HFFc6 (cell line): ENCODE data around the gene PLN. TPM values are rescaled to one million over a fixed set of nuclear protein-coding genes. Genes with fewer than 3 reads are reported as not detected.

Experiments used
- DNase-seq: peaks from one replicate; pipeline ENCODE4 v3.0.0-alpha.2; 2018
- H3K27ac Mint-ChIP-seq: 2 replicates; pipeline ENCODE4 v1.8.0; 2020; ENCODE audit warnings: mild to moderate bottlenecking, mixed read lengths
- H3K27me3 Mint-ChIP-seq: 2 replicates; pipeline ENCODE4 v1.8.0; 2021; ENCODE audit warnings: mild to moderate bottlenecking, moderate library complexity, mixed read lengths; ENCODE audit not compliant: insufficient read depth
- H3K36me3 Mint-ChIP-seq: 2 replicates; pipeline ENCODE4 v1.8.0; 2021; ENCODE audit warnings: low read depth, mixed read lengths
- H3K4me1 Mint-ChIP-seq: 2 replicates; pipeline ENCODE4 v1.8.0; 2020; ENCODE audit warnings: low read depth, mixed read lengths
- H3K4me3 Mint-ChIP-seq: 2 replicates; pipeline ENCODE4 v1.8.0; 2020; ENCODE audit warnings: mild to moderate bottlenecking, moderate library complexity, mixed read lengths
- H3K9me3 Mint-ChIP-seq: 2 replicates; pipeline ENCODE4 v1.8.0; 2020; ENCODE audit warnings: mild to moderate bottlenecking, mixed read lengths
- total RNA-seq, 6 experiments: library from RNA; stranded (reverse); fragmentation: NEBNext Ultra II Directional; extraction: Animal tissue kit (Norgen Biotek cat#: 25700); gene quantifications; 2 replicates in 1 of 6; 3 replicates in 5 of 6; pipeline ENCODE4 v1.2.3, GENCODE V29; 2021
- TF ChIP-seq, protein P1 (sequence below): fragments of 200-600 bp; sonication (generic); IDR thresholded peaks from 2 replicates; pipeline ENCODE4 v1.5.0; 2021; ENCODE audit warnings: antibody characterized with exemption, mild to moderate bottlenecking

PLN gene
- total RNA-seq, 6 experiments from 2014 or later: not detected

DNA sequence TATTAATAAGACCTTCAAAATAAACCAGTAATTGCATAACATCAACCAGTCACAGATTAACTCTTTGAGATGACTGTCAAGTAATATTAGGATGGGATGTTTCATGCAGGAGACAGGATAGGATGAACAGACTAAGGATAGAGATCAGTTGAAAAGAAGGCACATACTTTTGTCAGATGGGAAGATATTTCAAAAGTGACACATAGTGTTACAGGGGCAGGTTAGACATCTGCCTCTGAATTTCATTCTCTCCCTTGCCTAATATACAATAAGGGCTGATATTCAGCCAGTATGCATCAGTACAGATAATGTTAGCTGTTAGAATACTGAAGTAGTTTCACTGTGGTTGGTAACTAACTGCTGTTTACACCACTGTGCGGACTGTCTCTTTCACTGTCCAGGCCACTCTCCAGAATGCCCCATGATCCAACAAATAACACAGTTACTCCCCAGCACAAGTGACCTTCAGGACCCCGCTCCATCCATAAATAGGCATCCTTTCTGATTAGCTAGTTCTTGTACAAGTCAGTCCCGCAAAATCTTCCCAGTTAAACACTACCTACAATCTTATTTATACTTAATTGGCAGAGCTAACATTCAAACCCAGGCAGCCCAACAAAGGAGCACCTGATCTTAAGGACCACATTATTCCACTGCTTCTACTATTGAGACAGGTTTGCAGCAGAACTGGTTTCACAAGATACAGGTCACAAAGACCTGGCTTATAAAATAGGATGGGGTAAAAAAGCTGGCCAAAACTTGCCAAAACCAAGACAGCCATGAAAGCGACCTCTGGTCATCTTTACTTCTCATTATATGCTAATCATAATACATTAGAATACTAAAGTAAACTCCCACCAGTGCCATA lies 21.9 kb upstream of the PLN start:
- H3K36me3 Mint-ChIP-seq: peaks cover 8% of the 10 kb centered on the region
- H3K27me3 Mint-ChIP-seq: no peaks in the 10 kb centered on the region
- H3K4me3 Mint-ChIP-seq: no peak overlapping the region
- H3K4me1 Mint-ChIP-seq: peaks cover 8% of the 10 kb centered on the region
- TF ChIP-seq, protein P1, sequence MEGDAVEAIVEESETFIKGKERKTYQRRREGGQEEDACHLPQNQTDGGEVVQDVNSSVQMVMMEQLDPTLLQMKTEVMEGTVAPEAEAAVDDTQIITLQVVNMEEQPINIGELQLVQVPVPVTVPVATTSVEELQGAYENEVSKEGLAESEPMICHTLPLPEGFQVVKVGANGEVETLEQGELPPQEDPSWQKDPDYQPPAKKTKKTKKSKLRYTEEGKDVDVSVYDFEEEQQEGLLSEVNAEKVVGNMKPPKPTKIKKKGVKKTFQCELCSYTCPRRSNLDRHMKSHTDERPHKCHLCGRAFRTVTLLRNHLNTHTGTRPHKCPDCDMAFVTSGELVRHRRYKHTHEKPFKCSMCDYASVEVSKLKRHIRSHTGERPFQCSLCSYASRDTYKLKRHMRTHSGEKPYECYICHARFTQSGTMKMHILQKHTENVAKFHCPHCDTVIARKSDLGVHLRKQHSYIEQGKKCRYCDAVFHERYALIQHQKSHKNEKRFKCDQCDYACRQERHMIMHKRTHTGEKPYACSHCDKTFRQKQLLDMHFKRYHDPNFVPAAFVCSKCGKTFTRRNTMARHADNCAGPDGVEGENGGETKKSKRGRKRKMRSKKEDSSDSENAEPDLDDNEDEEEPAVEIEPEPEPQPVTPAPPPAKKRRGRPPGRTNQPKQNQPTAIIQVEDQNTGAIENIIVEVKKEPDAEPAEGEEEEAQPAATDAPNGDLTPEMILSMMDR: no peak
- H3K27ac Mint-ChIP-seq: no peak overlapping the region
- no peak for DNase-seq
- peaks cover 7% of the 10 kb centered on the region; the same call in 1 of the 2 replicates for H3K9me3 Mint-ChIP-seq

DNA sequence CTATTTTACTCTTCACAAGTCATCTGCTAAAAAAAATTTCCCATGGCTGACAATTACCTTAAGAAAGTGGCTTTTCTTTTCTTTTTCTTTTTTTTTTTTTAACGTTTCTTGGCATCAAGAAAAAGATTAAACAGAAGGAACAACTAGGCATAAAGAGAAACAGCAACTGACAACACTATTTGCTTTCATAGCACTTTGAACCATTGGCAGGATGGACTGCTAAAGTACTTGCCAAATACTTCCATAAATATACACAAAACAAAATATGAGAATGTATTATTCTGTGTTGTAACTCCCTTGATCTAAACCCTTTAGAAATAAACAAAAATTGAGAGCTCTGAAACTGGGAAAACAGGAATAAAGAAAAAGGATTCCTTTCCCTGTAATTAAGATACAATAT lies 20.0 kb upstream of the PLN start:
- Mint-ChIP-seq H3K9me3 (peaks cover 7% of the 10 kb centered on the region; the same call in 1 of the 2 replicates), H3K4me3 (no peak overlapping the region), H3K27ac (no peak overlapping the region), H3K36me3 (peaks cover 8% of the 10 kb centered on the region), H3K4me1 (peaks cover 8% of the 10 kb centered on the region), H3K27me3 (no peaks in the 10 kb centered on the region)
- TF ChIP-seq, protein P1: no peak
- DNase-seq: no peak

DNA sequence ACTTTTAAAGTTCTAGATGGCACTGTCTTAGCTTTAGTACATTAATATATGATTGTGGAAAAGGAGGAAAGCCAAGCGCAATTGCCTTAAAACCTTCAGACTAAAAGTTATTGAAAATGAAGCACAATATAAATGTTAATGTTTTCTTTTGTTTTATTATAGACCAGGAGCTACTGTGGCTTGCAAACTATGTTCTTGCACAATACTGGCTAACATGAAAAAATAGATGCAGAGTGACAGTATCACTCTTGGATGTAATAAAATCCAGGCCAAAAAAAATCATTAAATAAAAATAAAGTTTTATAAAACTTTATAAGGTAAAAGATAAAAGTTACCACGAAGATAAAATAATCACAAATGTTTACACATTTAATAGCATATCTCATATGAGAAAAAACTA lies 18.3 kb upstream of the PLN start:
- peaks cover 8% of the 10 kb centered on the region for H3K4me1 Mint-ChIP-seq
- TF ChIP-seq, protein P1: no peak
- H3K27ac Mint-ChIP-seq: no peak overlapping the region
- peaks cover 8% of the 10 kb centered on the region for H3K36me3 Mint-ChIP-seq
- peaks cover 7% of the 10 kb centered on the region; the same call in 1 of the 2 replicates for H3K9me3 Mint-ChIP-seq
- H3K27me3 Mint-ChIP-seq: no peaks in the 10 kb centered on the region
- no peak overlapping the region for H3K4me3 Mint-ChIP-seq
- no peak for DNase-seq

DNA sequence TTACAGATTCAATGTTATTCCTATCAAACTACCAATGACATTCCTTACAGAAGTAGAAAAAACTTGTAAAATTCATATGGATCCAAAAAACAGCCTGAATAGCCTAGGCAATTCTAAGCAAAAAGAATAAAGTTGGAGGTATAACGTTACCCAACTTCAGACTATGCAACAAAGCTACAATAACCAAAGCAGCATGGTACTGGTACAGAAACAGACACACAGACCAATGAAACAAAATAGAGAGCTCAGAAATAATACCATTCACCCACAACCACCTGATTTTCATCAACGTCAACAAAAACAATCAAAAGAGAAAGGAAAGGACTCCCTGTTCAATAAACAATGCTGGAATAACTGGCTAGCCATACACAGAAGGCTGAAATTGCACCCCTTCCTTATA lies 17.2 kb upstream of the PLN start:
- TF ChIP-seq, protein P1: no peak
- no peak overlapping the region for H3K27ac Mint-ChIP-seq
- peaks cover 8% of the 10 kb centered on the region for H3K36me3 Mint-ChIP-seq
- no peak overlapping the region for H3K4me3 Mint-ChIP-seq
- H3K4me1 Mint-ChIP-seq: peaks cover 4% of the 10 kb centered on the region
- peaks cover 7% of the 10 kb centered on the region; the same call in 1 of the 2 replicates for H3K9me3 Mint-ChIP-seq
- H3K27me3 Mint-ChIP-seq: no peaks in the 10 kb centered on the region
- no peak for DNase-seq

DNA sequence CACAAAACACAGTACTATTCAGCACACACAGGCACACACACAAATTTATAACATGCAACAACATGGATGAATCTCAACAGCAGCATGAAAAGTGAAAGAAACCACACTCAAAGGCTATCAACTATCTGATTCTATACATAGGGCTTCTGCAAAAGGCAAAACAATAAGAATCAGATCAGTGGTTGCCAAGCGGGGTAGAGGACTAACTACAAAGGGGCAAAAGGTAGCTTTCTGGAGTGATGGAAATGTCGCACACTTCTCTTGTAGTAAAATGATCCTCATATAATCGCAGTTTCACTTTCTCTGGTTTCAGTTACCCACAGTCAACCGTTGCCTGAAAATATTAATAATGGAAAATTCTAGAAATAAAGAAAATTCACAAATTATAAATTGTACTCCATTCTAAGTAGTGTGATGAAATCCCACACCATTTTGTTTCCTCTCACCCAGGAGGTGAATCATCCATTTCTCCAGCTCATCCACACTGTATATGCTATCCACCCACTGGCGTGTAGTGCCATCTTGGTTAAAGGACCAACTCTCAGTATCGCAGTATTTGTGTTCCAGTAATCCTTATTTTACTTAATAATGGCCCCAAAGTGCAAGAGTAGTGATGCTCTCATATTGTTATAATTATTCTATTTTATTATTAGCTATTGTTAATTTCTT lies 12.8 kb upstream of the PLN start:
- DNase-seq: no peak
- Mint-ChIP-seq H3K4me1 (peaks cover 8% of the 10 kb centered on the region), H3K27me3 (no peaks in the 10 kb centered on the region), H3K9me3 (peaks cover 7% of the 10 kb centered on the region; the same call in 1 of the 2 replicates), H3K27ac (no peak overlapping the region), H3K36me3 (peaks cover 8% of the 10 kb centered on the region), H3K4me3 (no peak overlapping the region)
- TF ChIP-seq, protein P1: no peak
